DND-41 (cell line): ENCODE results near the gene PAWR.

Source experiments
- ATAC-seq: fragments of 200-7000 bp; cut with Tn5 transposase; 3 replicates; pipeline ENCODE4 v1.9.1; 2021; ENCODE audit warnings: low read depth; ENCODE audit not compliant: insufficient read depth
- DNase-seq: peaks from one replicate; pipeline ENCODE4 v3.0.0-alpha.2; 2020
- H2AFZ ChIP-seq: 2 replicates; pipeline ENCODE4 v1.6.0; 2012; ENCODE audit warnings: low read depth, low read length
- H3K27ac ChIP-seq: 2 replicates; pipeline ENCODE4 v1.5.1; 2012; ENCODE audit warnings: low read length, inconsistent platforms
- H3K27me3 ChIP-seq: fragments of 200-600 bp; sonication (generic); 2 replicates; pipeline ENCODE4 v1.6.0; 2012; ENCODE audit warnings: low read length, mild to moderate bottlenecking, inconsistent platforms; ENCODE audit not compliant: insufficient read depth, poor library complexity
- H3K36me3 ChIP-seq: 2 replicates; pipeline ENCODE4 v1.5.1; 2012; ENCODE audit warnings: low read length, inconsistent platforms; ENCODE audit not compliant: insufficient read depth
- H3K4me1 ChIP-seq: 2 replicates; pipeline ENCODE4 v1.5.1; 2012; ENCODE audit warnings: mild to moderate bottlenecking, low read length; ENCODE audit not compliant: insufficient read depth
- H3K4me2 ChIP-seq: 2 replicates; pipeline ENCODE4 v1.6.0; 2012; ENCODE audit warnings: mild to moderate bottlenecking, moderate library complexity, low read length, inconsistent platforms; ENCODE audit not compliant: insufficient read depth
- H3K4me3 ChIP-seq, 2 experiments: fragments of 200-600 bp in 1 of 2; shearing (Covaris generic) in 1 of 2; 2 replicates each; pipeline ENCODE4 v1.5.1; 2012 to 2016; ENCODE audit warnings: inconsistent platforms in 2 of 2, low read length in 2 of 2, mild to moderate bottlenecking in 2 of 2, low read depth in 1 of 2, moderate library complexity in 1 of 2
- H3K79me2 ChIP-seq: 2 replicates; pipeline ENCODE4 v1.6.0; 2012; ENCODE audit warnings: low read length, inconsistent platforms; ENCODE audit not compliant: insufficient read depth
- H3K9ac ChIP-seq: 2 replicates; pipeline ENCODE4 v1.6.0; 2012; ENCODE audit warnings: low read depth, mild to moderate bottlenecking, inconsistent platforms, low read length, moderate library complexity
- H3K9me3 ChIP-seq: 2 replicates; pipeline ENCODE4 v1.5.1; 2012; ENCODE audit warnings: low read length, moderate library complexity, mild to moderate bottlenecking, inconsistent platforms; ENCODE audit not compliant: insufficient read depth, severe bottlenecking
- H4K20me1 ChIP-seq: 2 replicates; pipeline ENCODE4 v1.6.0; 2012; ENCODE audit warnings: low read length; ENCODE audit not compliant: insufficient read depth
- EZH2 ChIP-seq: IDR thresholded peaks from 3 replicates; pipeline ENCODE4 v1.6.1; 2012; ENCODE audit warnings: borderline replicate concordance, low read depth, mild to moderate bottlenecking, moderate library complexity, low read length, inconsistent platforms; ENCODE audit not compliant: severe bottlenecking
- TF ChIP-seq, protein P1 (sequence below): IDR thresholded peaks from 2 replicates; pipeline ENCODE4 v1.5.1; 2012; ENCODE audit warnings: borderline replicate concordance, low read length, moderate library complexity, mild to moderate bottlenecking; ENCODE audit not compliant: poor library complexity, severe bottlenecking; ENCODE audit errors: extremely low read depth

PAWR gene

DNA sequence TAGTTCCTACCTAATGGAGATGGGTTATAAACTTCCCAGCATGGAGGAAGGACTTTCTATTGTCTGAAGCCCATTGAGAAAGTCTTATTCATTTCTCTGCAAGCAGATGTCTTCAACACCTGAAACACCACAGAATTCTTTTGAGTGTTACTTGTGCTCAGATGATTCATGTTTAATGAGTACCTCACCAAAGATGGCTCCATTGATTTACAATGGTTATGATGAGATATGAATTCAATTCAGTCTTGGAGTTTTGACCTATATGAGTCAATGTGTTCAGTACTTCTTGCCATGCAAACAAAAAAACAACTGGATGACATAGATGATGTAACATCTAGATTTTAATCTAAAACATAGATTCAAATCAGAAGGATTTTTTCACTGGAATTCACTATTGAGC, 15.4 kb upstream of the PAWR start:
- H3K36me3 ChIP-seq, result no peaks in the 10 kb centered on the region
- no peaks in the 10 kb centered on the region for H3K27me3 ChIP-seq
- H3K4me1 ChIP-seq, result no peaks in the 10 kb centered on the region
- no peak overlapping the region for H3K4me2 ChIP-seq
- no peak overlapping the region for H3K27ac ChIP-seq
- ATAC-seq (no peak), DNase-seq (no peak)
- TF ChIP-seq, protein P1, sequence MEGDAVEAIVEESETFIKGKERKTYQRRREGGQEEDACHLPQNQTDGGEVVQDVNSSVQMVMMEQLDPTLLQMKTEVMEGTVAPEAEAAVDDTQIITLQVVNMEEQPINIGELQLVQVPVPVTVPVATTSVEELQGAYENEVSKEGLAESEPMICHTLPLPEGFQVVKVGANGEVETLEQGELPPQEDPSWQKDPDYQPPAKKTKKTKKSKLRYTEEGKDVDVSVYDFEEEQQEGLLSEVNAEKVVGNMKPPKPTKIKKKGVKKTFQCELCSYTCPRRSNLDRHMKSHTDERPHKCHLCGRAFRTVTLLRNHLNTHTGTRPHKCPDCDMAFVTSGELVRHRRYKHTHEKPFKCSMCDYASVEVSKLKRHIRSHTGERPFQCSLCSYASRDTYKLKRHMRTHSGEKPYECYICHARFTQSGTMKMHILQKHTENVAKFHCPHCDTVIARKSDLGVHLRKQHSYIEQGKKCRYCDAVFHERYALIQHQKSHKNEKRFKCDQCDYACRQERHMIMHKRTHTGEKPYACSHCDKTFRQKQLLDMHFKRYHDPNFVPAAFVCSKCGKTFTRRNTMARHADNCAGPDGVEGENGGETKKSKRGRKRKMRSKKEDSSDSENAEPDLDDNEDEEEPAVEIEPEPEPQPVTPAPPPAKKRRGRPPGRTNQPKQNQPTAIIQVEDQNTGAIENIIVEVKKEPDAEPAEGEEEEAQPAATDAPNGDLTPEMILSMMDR, result no peak
- no peak for TF ChIP-seq EZH2
- no peaks in the 10 kb centered on the region for H3K79me2 ChIP-seq
- H3K4me3 ChIP-seq, result no peak overlapping the region
- no peak overlapping the region for H3K9ac ChIP-seq
- H2AFZ ChIP-seq, result no peak overlapping the region
- H4K20me1 ChIP-seq, result no peaks in the 10 kb centered on the region
- H3K9me3 ChIP-seq, result no peaks in the 10 kb centered on the region

DNA sequence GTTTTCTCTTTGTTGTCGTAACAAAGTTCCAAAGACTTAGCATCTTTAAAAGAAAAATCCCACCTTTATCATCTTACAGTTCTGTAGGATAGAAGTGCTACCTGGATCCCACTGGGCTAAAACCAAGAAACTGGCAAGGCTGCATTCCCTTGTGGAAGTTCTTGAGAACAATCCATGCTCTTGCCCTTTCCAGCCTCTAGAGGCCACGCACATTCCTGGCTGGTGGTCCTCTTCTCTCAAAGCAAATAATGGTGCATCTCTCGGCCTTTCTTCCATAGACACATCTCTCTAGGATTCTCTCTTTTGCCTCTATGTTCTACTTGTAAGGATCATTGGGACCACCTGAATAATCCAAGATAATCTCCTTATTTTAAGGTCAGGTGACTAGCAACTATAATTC, 8.2 kb upstream of the PAWR start:
- H4K20me1 ChIP-seq, result no peaks in the 10 kb centered on the region
- TF ChIP-seq EZH2, result no peak
- TF ChIP-seq, protein P1, result no peak
- no peak overlapping the region for H3K4me3 ChIP-seq
- H3K36me3 ChIP-seq, result no peaks in the 10 kb centered on the region
- ATAC-seq (no peak), DNase-seq (no peak)
- H3K4me2 ChIP-seq, result no peak overlapping the region
- H3K27ac ChIP-seq, result no peak overlapping the region
- H3K9ac ChIP-seq, result no peak overlapping the region
- no peaks in the 10 kb centered on the region for H3K9me3 ChIP-seq
- H3K27me3 ChIP-seq, result no peaks in the 10 kb centered on the region
- no peaks in the 10 kb centered on the region for H3K79me2 ChIP-seq
- no peaks in the 10 kb centered on the region for H3K4me1 ChIP-seq
- no peak overlapping the region for H2AFZ ChIP-seq

GRCh38 chr12:79696416-79696815, 5.7 kb upstream of the PAWR start:
- no peak for TF ChIP-seq EZH2
- TF ChIP-seq, protein P1, result no peak
- no peak overlapping the region for H3K9ac ChIP-seq
- H2AFZ ChIP-seq, result no peak overlapping the region
- no peak overlapping the region for H3K4me2 ChIP-seq
- no peaks in the 10 kb centered on the region for H4K20me1 ChIP-seq
- no peak overlapping the region for H3K27ac ChIP-seq
- ATAC-seq (no peak), DNase-seq (no peak)
- no peaks in the 10 kb centered on the region for H3K9me3 ChIP-seq
- H3K79me2 ChIP-seq, result no peaks in the 10 kb centered on the region
- H3K27me3 ChIP-seq, result no peaks in the 10 kb centered on the region
- H3K4me1 ChIP-seq, result no peaks in the 10 kb centered on the region
- no peak overlapping the region for H3K4me3 ChIP-seq
- no peaks in the 10 kb centered on the region for H3K36me3 ChIP-seq
